Endothelial cell of hepatic sinusoid (primary cell): ENCODE measurements around the gene MAMLD1.

ENCODE experiments used
- in situ Hi-C: cut with HindIII; loops from 2 replicates; pipeline ENCODE4 v1.10.0; 2017; ENCODE audit warnings: low sequenced_read_pairs

Gene MAMLD1

GRCh38 chrX:150551963-150552362 lies 188.8 kb downstream of the MAMLD1 start:
- in situ Hi-C loops: no loop called here

- in situ Hi-C loops: no loop called here
Observed at GRCh38 chrX:150558424-150558823, 195.3 kb downstream of the MAMLD1 start.
